Measurements from ENCODE around the gene FASN. TPM values are rescaled to one million over a fixed set of nuclear protein-coding genes. Genes with fewer than 3 reads are reported as not detected.

FASN gene
- total and polyA plus RNA-seq, 2 of the 13 experiments (the other 11 are each of a cell fraction or from before 2014, with no cell fraction given) = 51.7 to 101 TPM

DNA sequence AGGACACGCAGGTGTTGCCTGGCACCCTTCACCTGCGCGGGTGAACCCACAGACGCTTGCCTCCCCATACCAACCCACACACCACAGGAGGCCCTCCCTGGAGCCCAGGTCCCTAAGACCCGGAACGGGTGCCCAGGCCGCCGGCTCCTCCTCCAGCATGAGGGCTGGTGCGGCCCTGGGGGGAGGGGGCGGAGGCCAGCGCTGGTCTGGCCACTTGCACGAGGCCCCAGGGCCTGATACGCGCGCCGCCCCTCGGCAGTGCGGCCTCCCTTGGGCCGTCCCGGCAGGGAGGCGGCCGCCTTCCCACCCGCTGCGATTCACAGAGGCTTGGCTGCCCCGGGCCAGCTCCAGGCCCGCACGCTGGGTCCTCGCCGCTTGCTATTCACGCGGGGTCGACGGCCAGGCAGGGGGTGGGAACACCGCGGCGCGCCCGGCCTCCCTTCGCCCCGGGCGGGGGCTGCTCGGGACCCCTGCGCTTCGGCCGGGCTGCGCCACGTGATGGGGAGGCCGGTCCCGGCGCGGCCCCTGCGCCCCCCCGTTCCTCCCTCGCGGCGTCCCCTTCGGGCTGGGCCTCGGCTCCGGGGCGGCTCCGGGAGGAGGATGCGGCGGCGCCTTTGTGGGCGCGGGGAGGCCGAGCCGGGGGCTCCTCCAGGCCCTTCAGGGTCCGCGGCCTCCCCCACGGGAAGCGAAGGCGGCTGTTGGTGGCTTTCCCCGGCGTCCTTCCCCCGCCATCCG is 685 bp downstream of the FASN start (continued):
- TF ChIP-seq, protein P1, sequence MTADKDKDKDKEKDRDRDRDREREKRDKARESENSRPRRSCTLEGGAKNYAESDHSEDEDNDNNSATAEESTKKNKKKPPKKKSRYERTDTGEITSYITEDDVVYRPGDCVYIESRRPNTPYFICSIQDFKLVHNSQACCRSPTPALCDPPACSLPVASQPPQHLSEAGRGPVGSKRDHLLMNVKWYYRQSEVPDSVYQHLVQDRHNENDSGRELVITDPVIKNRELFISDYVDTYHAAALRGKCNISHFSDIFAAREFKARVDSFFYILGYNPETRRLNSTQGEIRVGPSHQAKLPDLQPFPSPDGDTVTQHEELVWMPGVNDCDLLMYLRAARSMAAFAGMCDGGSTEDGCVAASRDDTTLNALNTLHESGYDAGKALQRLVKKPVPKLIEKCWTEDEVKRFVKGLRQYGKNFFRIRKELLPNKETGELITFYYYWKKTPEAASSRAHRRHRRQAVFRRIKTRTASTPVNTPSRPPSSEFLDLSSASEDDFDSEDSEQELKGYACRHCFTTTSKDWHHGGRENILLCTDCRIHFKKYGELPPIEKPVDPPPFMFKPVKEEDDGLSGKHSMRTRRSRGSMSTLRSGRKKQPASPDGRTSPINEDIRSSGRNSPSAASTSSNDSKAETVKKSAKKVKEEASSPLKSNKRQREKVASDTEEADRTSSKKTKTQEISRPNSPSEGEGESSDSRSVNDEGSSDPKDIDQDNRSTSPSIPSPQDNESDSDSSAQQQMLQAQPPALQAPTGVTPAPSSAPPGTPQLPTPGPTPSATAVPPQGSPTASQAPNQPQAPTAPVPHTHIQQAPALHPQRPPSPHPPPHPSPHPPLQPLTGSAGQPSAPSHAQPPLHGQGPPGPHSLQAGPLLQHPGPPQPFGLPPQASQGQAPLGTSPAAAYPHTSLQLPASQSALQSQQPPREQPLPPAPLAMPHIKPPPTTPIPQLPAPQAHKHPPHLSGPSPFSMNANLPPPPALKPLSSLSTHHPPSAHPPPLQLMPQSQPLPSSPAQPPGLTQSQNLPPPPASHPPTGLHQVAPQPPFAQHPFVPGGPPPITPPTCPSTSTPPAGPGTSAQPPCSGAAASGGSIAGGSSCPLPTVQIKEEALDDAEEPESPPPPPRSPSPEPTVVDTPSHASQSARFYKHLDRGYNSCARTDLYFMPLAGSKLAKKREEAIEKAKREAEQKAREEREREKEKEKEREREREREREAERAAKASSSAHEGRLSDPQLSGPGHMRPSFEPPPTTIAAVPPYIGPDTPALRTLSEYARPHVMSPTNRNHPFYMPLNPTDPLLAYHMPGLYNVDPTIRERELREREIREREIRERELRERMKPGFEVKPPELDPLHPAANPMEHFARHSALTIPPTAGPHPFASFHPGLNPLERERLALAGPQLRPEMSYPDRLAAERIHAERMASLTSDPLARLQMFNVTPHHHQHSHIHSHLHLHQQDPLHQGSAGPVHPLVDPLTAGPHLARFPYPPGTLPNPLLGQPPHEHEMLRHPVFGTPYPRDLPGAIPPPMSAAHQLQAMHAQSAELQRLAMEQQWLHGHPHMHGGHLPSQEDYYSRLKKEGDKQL (CRISPR knock-in tag; IDR thresholded peaks at IDR 0.05; ENCODE audit: low read depth) = no peak
- TF ChIP-seq FOXO1 (CRISPR knock-in tag; IDR thresholded peaks at IDR 0.05) (0 out of 2 replicates have a peak, but pooled peaks have one; percentile 15), TARDBP (CRISPR knock-in tag; IDR thresholded peaks at IDR 0.05) (0 out of 2 replicates have a peak, but pooled peaks have one; percentile 29), SAP130 (CRISPR knock-in tag; IDR thresholded peaks at IDR 0.05; ENCODE audit: low read depth) (peak; percentile 69), CCDC6 (CRISPR knock-in tag; IDR thresholded peaks at IDR 0.05) (no peak; the same call in 1 of the 2 replicates), ZNF317 (CRISPR knock-in tag; IDR thresholded peaks at IDR 0.05) (no peak), NRL (CRISPR knock-in tag; IDR thresholded peaks at IDR 0.05; ENCODE audit: borderline replicate concordance) (peak; percentile 17; the same call in 1 of the 2 replicates), ZNF446 (CRISPR knock-in tag; IDR thresholded peaks at IDR 0.05) (peak; percentile 19), HDAC1 (CRISPR knock-in tag; IDR thresholded peaks at IDR 0.05) (peak; percentile 56; the same call in 1 of the 2 replicates), GABPA (IDR thresholded peaks at IDR 0.05; ENCODE audit: low read depth, low read length) (no peak), GABPA (CRISPR knock-in tag; IDR thresholded peaks at IDR 0.05; ENCODE audit: low read depth) (no peak), ZFYVE20 (CRISPR knock-in tag; IDR thresholded peaks at IDR 0.05; ENCODE audit: borderline replicate concordance, low read depth) (no peak), ELF3 (CRISPR knock-in tag; IDR thresholded peaks at IDR 0.05) (no peak), ZNF230 (CRISPR knock-in tag; IDR thresholded peaks at IDR 0.05) (no peak), PHF20 (CRISPR knock-in tag; IDR thresholded peaks at IDR 0.05) (peak; percentile 6; the same call in 1 of the 2 replicates), ATF7-NPFF (CRISPR knock-in tag; IDR thresholded peaks at IDR 0.05; ENCODE audit: low read depth) (no peak), ZNF367 (CRISPR knock-in tag; IDR thresholded peaks at IDR 0.05; ENCODE audit: borderline replicate concordance) (peak; percentile 18; the same call in 1 of the 2 replicates), ZSCAN9 (CRISPR knock-in tag; IDR thresholded peaks at IDR 0.05; ENCODE audit: borderline replicate concordance) (no peak; the same call in 1 of the 2 replicates)
- TF ChIP-seq, protein P2, sequence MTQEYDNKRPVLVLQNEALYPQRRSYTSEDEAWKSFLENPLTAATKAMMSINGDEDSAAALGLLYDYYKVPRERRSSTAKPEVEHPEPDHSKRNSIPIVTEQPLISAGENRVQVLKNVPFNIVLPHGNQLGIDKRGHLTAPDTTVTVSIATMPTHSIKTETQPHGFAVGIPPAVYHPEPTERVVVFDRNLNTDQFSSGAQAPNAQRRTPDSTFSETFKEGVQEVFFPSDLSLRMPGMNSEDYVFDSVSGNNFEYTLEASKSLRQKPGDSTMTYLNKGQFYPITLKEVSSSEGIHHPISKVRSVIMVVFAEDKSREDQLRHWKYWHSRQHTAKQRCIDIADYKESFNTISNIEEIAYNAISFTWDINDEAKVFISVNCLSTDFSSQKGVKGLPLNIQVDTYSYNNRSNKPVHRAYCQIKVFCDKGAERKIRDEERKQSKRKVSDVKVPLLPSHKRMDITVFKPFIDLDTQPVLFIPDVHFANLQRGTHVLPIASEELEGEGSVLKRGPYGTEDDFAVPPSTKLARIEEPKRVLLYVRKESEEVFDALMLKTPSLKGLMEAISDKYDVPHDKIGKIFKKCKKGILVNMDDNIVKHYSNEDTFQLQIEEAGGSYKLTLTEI (CRISPR knock-in tag; conservative IDR thresholded peaks at IDR 0.05) = no peak
- TF ChIP-seq, protein P3, sequence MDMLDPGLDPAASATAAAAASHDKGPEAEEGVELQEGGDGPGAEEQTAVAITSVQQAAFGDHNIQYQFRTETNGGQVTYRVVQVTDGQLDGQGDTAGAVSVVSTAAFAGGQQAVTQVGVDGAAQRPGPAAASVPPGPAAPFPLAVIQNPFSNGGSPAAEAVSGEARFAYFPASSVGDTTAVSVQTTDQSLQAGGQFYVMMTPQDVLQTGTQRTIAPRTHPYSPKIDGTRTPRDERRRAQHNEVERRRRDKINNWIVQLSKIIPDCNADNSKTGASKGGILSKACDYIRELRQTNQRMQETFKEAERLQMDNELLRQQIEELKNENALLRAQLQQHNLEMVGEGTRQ (IDR thresholded peaks at IDR 0.05; ENCODE audit: low read depth, low read length) = no peak
- TF ChIP-seq, protein P3 (CRISPR knock-in tag; IDR thresholded peaks at IDR 0.05; ENCODE audit: borderline replicate concordance) = no peak; the same call in 1 of the 2 replicates

All from HepG2 (cell line).